Subcutaneous abdominal adipose tissue (tissue), 5 donors: Measurements from ENCODE around the gene EXOC3L4.
A peak's percentile ranks its signal among the peaks of the same experiment; 100 is the strongest.

Experiments
- H3K27ac ChIP-seq: one replicate; pipeline ENCODE4 v1.7.0; 2013; ENCODE audit warnings: low read depth, mild to moderate bottlenecking, inconsistent platforms, low read length, moderate library complexity
- H3K27me3 ChIP-seq, 5 donors: one replicate each; pipeline ENCODE4 v1.7.0; 2013; ENCODE audit warnings: low read length in 5 of 5, inconsistent platforms in 1 of 5; ENCODE audit not compliant: control insufficient read depth in 5 of 5, insufficient read depth in 4 of 5
- H3K36me3 ChIP-seq, 5 donors: one replicate each; pipeline ENCODE4 v1.7.0; 2013; ENCODE audit warnings: low read length in 5 of 5; ENCODE audit not compliant: control insufficient read depth in 5 of 5, insufficient read depth in 5 of 5
- H3K4me1 ChIP-seq, 5 donors: one replicate each; pipeline ENCODE4 v1.7.0; 2013; ENCODE audit warnings: low read length in 5 of 5, mild to moderate bottlenecking in 3 of 5, moderate library complexity in 1 of 5; ENCODE audit not compliant: control insufficient read depth in 5 of 5, insufficient read depth in 5 of 5
- H3K4me3 ChIP-seq, 5 donors: one replicate each; pipeline ENCODE4 v1.7.0; 2013; ENCODE audit warnings: low read length in 5 of 5, low read depth in 1 of 5
- H3K9ac ChIP-seq, 5 donors: one replicate each; pipeline ENCODE4 v1.7.0; 2013; ENCODE audit warnings: low read length in 5 of 5, mild to moderate bottlenecking in 4 of 5, moderate library complexity in 3 of 5
- H3K9me3 ChIP-seq, 5 donors: one replicate each; pipeline ENCODE4 v1.7.0; 2013; ENCODE audit warnings: low read length in 5 of 5; ENCODE audit not compliant: control insufficient read depth in 5 of 5
- donor health status: healthy.
- donor health status: healthy.
- donor health status: healthy.
- donor health status: healthy.
- donor health status: healthy.

Gene EXOC3L4

GRCh38 chr14:103058164-103059055 is 36.1 kb upstream of the EXOC3L4 start:
- H3K27ac ChIP-seq = peak overlapping the region; percentile 76
- H3K27me3 ChIP-seq = no peaks in the 10 kb centered on the region
- H3K9ac ChIP-seq = peak overlapping the region in 4 of 5 donors; percentile 66 to 84 (median 74)
- peak overlapping the region; percentile 70 to 79 (median 75) for H3K4me3 ChIP-seq
- no peaks in the 10 kb centered on the region for H3K9me3 ChIP-seq
- no peaks in the 10 kb centered on the region for H3K36me3 ChIP-seq
- H3K4me1 ChIP-seq = peaks cover 0 to 50% (median 37%) of the 10 kb centered on the region in 5 donors

GRCh38 chr14:103059556-103059955 is 35.0 kb upstream of the EXOC3L4 start:
- Histone ChIP-seq H3K27ac (no peak overlapping the region), H3K4me3 (no peak overlapping the region), H3K4me1 (peaks cover 0 to 43% (median 35%) of the 10 kb centered on the region in 5 donors), H3K36me3 (no peaks in the 10 kb centered on the region), H3K9ac (no peak overlapping the region), H3K9me3 (no peaks in the 10 kb centered on the region), H3K27me3 (no peaks in the 10 kb centered on the region)

- H3K27ac ChIP-seq = no peak overlapping the region
- H3K4me3 ChIP-seq = no peak overlapping the region
- H3K4me1 ChIP-seq = peaks cover 3 to 30% (median 25%) of the 10 kb centered on the region in 5 donors
- H3K36me3 ChIP-seq = no peaks in the 10 kb centered on the region
- H3K27me3 ChIP-seq = no peaks in the 10 kb centered on the region
- no peaks in the 10 kb centered on the region for H3K9me3 ChIP-seq
- H3K9ac ChIP-seq = no peak overlapping the region
Measured at GRCh38 chr14:103061482-103061976, 33.0 kb upstream of the EXOC3L4 start.

- no peak overlapping the region for H3K27ac ChIP-seq
- no peaks in the 10 kb centered on the region for H3K9me3 ChIP-seq
- H3K4me3 ChIP-seq = no peak overlapping the region
- H3K4me1 ChIP-seq = peaks cover 3 to 33% (median 19%) of the 10 kb centered on the region in 5 donors
- no peaks in the 10 kb centered on the region for H3K27me3 ChIP-seq
- no peak overlapping the region for H3K9ac ChIP-seq
- H3K36me3 ChIP-seq = no peaks in the 10 kb centered on the region
Measured at GRCh38 chr14:103064436-103064835, 30.1 kb upstream of the EXOC3L4 start.

- no peaks in the 10 kb centered on the region for H3K36me3 ChIP-seq
- H3K4me3 ChIP-seq = no peak overlapping the region
- no peak overlapping the region for H3K27ac ChIP-seq
- no peaks in the 10 kb centered on the region for H3K9me3 ChIP-seq
- H3K4me1 ChIP-seq = peaks cover 3 to 33% (median 14%) of the 10 kb centered on the region in 5 donors
- no peak overlapping the region for H3K9ac ChIP-seq
- H3K27me3 ChIP-seq = no peaks in the 10 kb centered on the region
Measured at GRCh38 chr14:103064978-103065377, 29.5 kb upstream of the EXOC3L4 start.

- H3K9ac ChIP-seq = no peak overlapping the region
- no peaks in the 10 kb centered on the region for H3K9me3 ChIP-seq
- H3K27ac ChIP-seq = peak overlapping the region; percentile 16
- peak overlapping the region in 1 of 5 donors; percentile 2 for H3K4me3 ChIP-seq
- peaks cover 3 to 35% (median 14%) of the 10 kb centered on the region in 5 donors for H3K4me1 ChIP-seq
- H3K27me3 ChIP-seq = no peaks in the 10 kb centered on the region
- H3K36me3 ChIP-seq = no peaks in the 10 kb centered on the region
Measured at GRCh38 chr14:103065861-103066260, 28.7 kb upstream of the EXOC3L4 start.

- Histone ChIP-seq H3K9ac (no peak overlapping the region), H3K9me3 (no peaks in the 10 kb centered on the region), H3K36me3 (no peaks in the 10 kb centered on the region), H3K4me3 (peak overlapping the region in 1 of 5 donors; percentile 29), H3K27me3 (no peaks in the 10 kb centered on the region), H3K4me1 (peaks cover 5 to 40% (median 19%) of the 10 kb centered on the region in 5 donors), H3K27ac (no peak overlapping the region)
Measured at GRCh38 chr14:103066399-103066798, 28.1 kb upstream of the EXOC3L4 start.

GRCh38 chr14:103067231-103067954 is 27.1 kb upstream of the EXOC3L4 start:
- Histone ChIP-seq H3K9me3 (no peaks in the 10 kb centered on the region), H3K4me1 (peaks cover 8 to 50% (median 28%) of the 10 kb centered on the region in 5 donors), H3K4me3 (no peak overlapping the region), H3K27ac (no peak overlapping the region), H3K9ac (no peak overlapping the region), H3K36me3 (no peaks in the 10 kb centered on the region), H3K27me3 (no peaks in the 10 kb centered on the region)

- H3K4me1 ChIP-seq = peaks cover 10 to 58% (median 32%) of the 10 kb centered on the region in 5 donors
Measured at GRCh38 chr14:103068351-103069073, 26.0 kb upstream of the EXOC3L4 start.

More at GRCh38 chr14:103068351-103069073, 26.0 kb upstream of the EXOC3L4 start:
- Histone ChIP-seq H3K9me3 (no peaks in the 10 kb centered on the region), H3K27ac (no peak overlapping the region), H3K4me3 (no peak overlapping the region), H3K27me3 (no peaks in the 10 kb centered on the region), H3K36me3 (no peaks in the 10 kb centered on the region), H3K9ac (no peak overlapping the region)
